K562 (cell line): ENCODE data around the gene NFKBIA. TPM values are rescaled to one million over a fixed set of nuclear protein-coding genes. Genes with fewer than 3 reads are reported as not detected.
A peak's percentile ranks its signal among the peaks of the same experiment; 100 is the strongest.

ENCODE experiments used
- ATAC-seq: fragments of 200-7000 bp; cut with Tn5 transposase; 3 replicates; pipeline ENCODE4 v1.9.1; 2020; ENCODE audit warnings: moderate library complexity
- BruUV-seq: library from RNA; stranded (reverse); fragments of 400-500 nt; replicated peaks from 2 replicates; lab custom pipeline; 2021; lab: Mats Ljungman, UMichigan
- CTCF ChIA-PET: fragments of 300-600 bp; formaldehyde crosslinking; extraction: SDS; loops from one replicate; lab custom pipeline; 2021; ENCODE audit warnings: low intra/inter-chr PET ratio; lab: Yijun Ruan, JAX
- POLR2A ChIA-PET: fragments of 300-600, 350-650 bp; sonication (Branson Sonifier 250); formaldehyde crosslinking; extraction: SDS; loops from one replicate; lab custom pipeline; 2021; ENCODE audit warnings: antibody characterized with exemption, inconsistent platforms; lab: Yijun Ruan, JAX
- DNase-seq, 4 experiments: peaks; one replicate each; pipeline versions ENCODE4 v3.0.0 to v3.0.0-alpha.2; 2011 to 2018; ENCODE audit warnings: low spot score in 3 of 4, mixed read lengths in 3 of 4; ENCODE audit errors: extremely low read depth in 1 of 4
- FAIRE-seq: peaks from 2 replicates; lab custom pipeline; 2011; peaks lifted over from hg19 to GRCh38; lab: Jason Lieb, UNC
- H2AFZ ChIP-seq: 2 replicates; pipeline ENCODE4 v1.6.0; 2011; ENCODE audit warnings: low read depth, low read length, control low read depth, inconsistent platforms
- H3K27ac ChIP-seq: fragments of 200-600 bp; 3 replicates; pipeline ENCODE4 v1.8.0; 2011; ENCODE audit warnings: low read depth, mild to moderate bottlenecking, control low read depth, inconsistent platforms, low read length, moderate library complexity, mixed read lengths; ENCODE audit errors: extremely low read depth
- H3K27me3 ChIP-seq, 2 experiments: fragments of 300-600 bp in 1 of 2; 2 replicates in 1 of 2; 3 replicates in 1 of 2; pipeline versions ENCODE4 v1.6.0 to v1.8.0; 2011; ENCODE audit warnings: inconsistent platforms in 2 of 2, low read length in 2 of 2, mild to moderate bottlenecking in 1 of 2, mixed read lengths in 1 of 2, moderate library complexity in 1 of 2; ENCODE audit not compliant: control insufficient read depth in 2 of 2, insufficient read depth in 2 of 2
- H3K36me3 ChIP-seq: fragments of 300-600 bp; 3 replicates; pipeline ENCODE4 v1.8.0; 2011; ENCODE audit warnings: mild to moderate bottlenecking, low read length, inconsistent platforms; ENCODE audit not compliant: control insufficient read depth, insufficient read depth
- H3K4me1 ChIP-seq, 2 experiments: fragments of 200-600 bp in 1 of 2; replicated peaks in 1 of 2; 2 replicates in 1 of 2; 3 replicates in 1 of 2; pipeline versions ENCODE4 v1.5.1 to v1.8.0; 2011; ENCODE audit warnings: inconsistent platforms in 2 of 2, low read length in 2 of 2, mild to moderate bottlenecking in 1 of 2, mixed read lengths in 1 of 2, moderate library complexity in 1 of 2; ENCODE audit not compliant: control insufficient read depth in 2 of 2, insufficient read depth in 2 of 2
- H3K4me2 ChIP-seq: 2 replicates; pipeline ENCODE4 v1.6.1; 2011; ENCODE audit warnings: low read length, control low read depth, inconsistent platforms, mixed read lengths; ENCODE audit not compliant: insufficient read depth
- H3K4me3 ChIP-seq: fragments of 200-600 bp; sonication (generic), shearing (Covaris generic); 2 replicates; pipeline ENCODE4 v1.5.1; 2016; ENCODE audit warnings: control low read depth, inconsistent platforms
- H3K79me2 ChIP-seq: fragments of 200-600 bp; 3 replicates; pipeline ENCODE4 v1.8.0; 2011; ENCODE audit warnings: low read length, inconsistent platforms; ENCODE audit not compliant: control insufficient read depth, insufficient read depth
- H3K9ac ChIP-seq, 2 experiments: 2 replicates each; pipeline versions ENCODE4 v1.6.0 to v1.6.1; 2011; ENCODE audit warnings: low read depth in 2 of 2, low read length in 2 of 2, control low read depth in 1 of 2, inconsistent platforms in 1 of 2, mild to moderate bottlenecking in 1 of 2, mixed read lengths in 1 of 2; ENCODE audit not compliant: insufficient read depth in 1 of 2
- H3K9me1 ChIP-seq: one replicate; pipeline ENCODE4 v1.6.0; 2011; ENCODE audit warnings: inconsistent platforms, mild to moderate bottlenecking, low read length, moderate library complexity; ENCODE audit not compliant: control insufficient read depth, insufficient read depth
- H3K9me3 ChIP-seq: replicated peaks from 2 replicates; pipeline ENCODE4 v1.5.1; 2011; ENCODE audit warnings: low read depth, low read length, inconsistent platforms; ENCODE audit not compliant: control insufficient read depth, insufficient read depth
- H4K20me1 ChIP-seq: replicated peaks from 2 replicates; pipeline ENCODE4 v1.6.1; 2011; ENCODE audit warnings: low read length, inconsistent platforms, mixed read lengths; ENCODE audit not compliant: control insufficient read depth, insufficient read depth
- ESRRA ChIP-seq: fragments of 450-650 bp; IDR thresholded peaks from 2 replicates; pipeline ENCODE4 v1.6.1; 2014; ENCODE audit warnings: low read depth, mild to moderate bottlenecking, moderate library complexity, borderline replicate concordance
- RAD21 ChIP-seq, 2 experiments: fragments of 250-450 bp in 1 of 2; fragments of 450-650 bp in 1 of 2; sonication (Bioruptor Pico) in 1 of 2; formaldehyde crosslinking in 1 of 2; IDR thresholded peaks in 1 of 2; conservative IDR thresholded peaks in 1 of 2; 2 replicates each; pipeline versions ENCODE4 v1.4.0 to v1.8.0; 2020 to 2022; ENCODE audit warnings: mild to moderate bottlenecking in 2 of 2, moderate library complexity in 1 of 2
- TFAP4 ChIP-seq: sonication (generic); formaldehyde crosslinking; IDR thresholded peaks from 2 replicates; pipeline ENCODE4 v1.8.0; 2022; ENCODE audit warnings: missing genetic modification reagents, mild to moderate bottlenecking, moderate library complexity, borderline replicate concordance
- ZFP36 ChIP-seq: fragments of 150-350 bp; IDR thresholded peaks from 2 replicates; pipeline ENCODE4 v1.6.1; 2018; ENCODE audit warnings: low read length, low read depth; ENCODE audit not compliant: partially characterized antibody
- ZNF57 ChIP-seq: fragments of 450-650 bp; formaldehyde crosslinking; IDR thresholded peaks from 2 replicates; pipeline ENCODE4 v1.4.0; 2020; ENCODE audit warnings: mild to moderate bottlenecking, moderate library complexity
- ZNF644 ChIP-seq: fragments of 200-800 bp; sonication (Bioruptor generic); IDR thresholded peaks from 2 replicates; pipeline ENCODE4 v1.6.1; 2016; ENCODE audit warnings: low read depth, missing genetic modification characterization, missing compliant biosample characterization
- WGBS: fragments of 100-300 bp; shearing (Covaris generic); methylation state at CpG from one replicate; pipeline ENCODE4 v1.1.6; 2016; ENCODE audit warnings: low coverage, mixed read lengths; ENCODE audit not compliant: insufficient coverage; ENCODE audit errors: missing lambda C conversion rate; 5-methylcytosine and 5-hydroxymethylcytosine counted together
- in situ Hi-C: fragments of 300-500 bp; cut with MboI; formaldehyde crosslinking; loops from 4 replicates; pipeline ENCODE4 v1.15.0; 2018; ENCODE audit warnings: inconsistent platforms, mixed read lengths
- intact Hi-C: fragments of 100-400 bp; cut with micrococcal nuclease; formaldehyde crosslinking; loops from 2 replicates; pipeline ENCODE4 v1.14.2; 2022
- polyA plus RNA-seq, 8 experiments: library from polyadenylated mRNA; depleted of rRNA in 4 of 8; stranded (reverse) in 5 of 8; unstranded in 3 of 8; fragments of >200 nt; fragmentation: Nextera tagmentation in 2 of 8; fragmentation: Illumina TruSeq in 1 of 8; extraction: Ambion mirVana in 2 of 8; extraction: Trizol in 1 of 8; gene quantifications; 2 replicates each; pipeline versions ENCODE4 v1.2.1 to v1.2.3, GENCODE V29; 2011 to 2014; ENCODE audit warnings: inconsistent platforms in 1 of 8, missing spikeins in 1 of 8
- total RNA-seq, 7 experiments: library from RNA; depleted of rRNA in 6 of 7; stranded (reverse); fragments of >200 nt in 6 of 7; fragmentation: Illumina TruSeq in 2 of 7; extraction: Trizol in 2 of 7; gene quantifications; 2 replicates each; pipeline versions ENCODE4 v1.2.1 to v1.2.3, GENCODE V29; 2011 to 2021; ENCODE audit warnings: low replicate concordance in 1 of 7
- TF ChIP-seq, protein P1 (sequence below): fragments of 450-650 bp; IDR thresholded peaks from 2 replicates; pipeline ENCODE4 v1.6.1; 2016; ENCODE audit warnings: missing biosample characterization, missing genetic modification characterization
- TF ChIP-seq, protein P2 (sequence below), 2 experiments: fragments of 450-650 bp; formaldehyde crosslinking in 1 of 2; IDR thresholded peaks; 2 replicates each; pipeline versions ENCODE4 v1.4.0 to v1.6.1; 2014 to 2020; ENCODE audit warnings: mild to moderate bottlenecking in 2 of 2, borderline replicate concordance in 1 of 2, low read depth in 1 of 2

Gene NFKBIA
- total and polyA plus RNA-seq, 9 of the 15 experiments (the other 6 are each of a cell fraction or from before 2014, with no cell fraction given): 6.9 to 31.8 (median 18.2) TPM

GRCh38 chr14:35384455-35385041, 20.0 kb downstream of the NFKBIA start:
- Histone ChIP-seq H2AFZ (peak overlapping the region; percentile 82), H3K4me2 (no peak overlapping the region), H3K9ac (peak overlapping the region in 1 of 2 experiments; percentile 83; a peak in 2 of 4 replicates), H3K9me3 (no peaks in the 10 kb centered on the region), H3K27me3 (no peaks in the 10 kb centered on the region), H3K9me1 (no peaks in the 10 kb centered on the region), H4K20me1 (no peaks in the 10 kb centered on the region), H3K36me3 (no peaks in the 10 kb centered on the region), H3K27ac (no peak overlapping the region), H3K4me1 (peaks cover 30 to 31% of the 10 kb centered on the region in 2 experiments; a peak in 4 of 5 replicates), H3K79me2 (no peaks in the 10 kb centered on the region), H3K4me3 (no peak overlapping the region)
- ChIA-PET CTCF (no interaction called here), POLR2A (interaction anchor here (1.5 to 3.3 kb wide), 2 partner anchors 8 to 16 kb away, joined by 4 to 16 read pairs; no protein-coding TSS in a partner anchor)
- 65% methylated on average over 10 of the region's 11 CpGs for WGBS
- intact Hi-C loops: no loop called here
- ATAC-seq: peak; percentile 63
- peak; percentile 26 for FAIRE-seq
- no TSS peak for BruUV-seq
- in situ Hi-C loops: no loop called here
- DNase-seq: peak in 1 of 4 experiments; percentile 56
- TF ChIP-seq, protein P1, sequence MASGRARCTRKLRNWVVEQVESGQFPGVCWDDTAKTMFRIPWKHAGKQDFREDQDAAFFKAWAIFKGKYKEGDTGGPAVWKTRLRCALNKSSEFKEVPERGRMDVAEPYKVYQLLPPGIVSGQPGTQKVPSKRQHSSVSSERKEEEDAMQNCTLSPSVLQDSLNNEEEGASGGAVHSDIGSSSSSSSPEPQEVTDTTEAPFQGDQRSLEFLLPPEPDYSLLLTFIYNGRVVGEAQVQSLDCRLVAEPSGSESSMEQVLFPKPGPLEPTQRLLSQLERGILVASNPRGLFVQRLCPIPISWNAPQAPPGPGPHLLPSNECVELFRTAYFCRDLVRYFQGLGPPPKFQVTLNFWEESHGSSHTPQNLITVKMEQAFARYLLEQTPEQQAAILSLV: no peak
- TF ChIP-seq TFAP4: 0 out of 2 replicates have a peak, but pooled peaks have one; percentile 16
- peak; percentile 27 to 56; a peak in 2 of 4 replicates for TF ChIP-seq RAD21 (CRISPR knock-in tag; conservative IDR thresholded peaks at IDR 0.05 in 1 of 2, IDR thresholded peaks at IDR 0.05 in 1 of 2)
- no peak for TF ChIP-seq ESRRA
- TF ChIP-seq, protein P2, sequence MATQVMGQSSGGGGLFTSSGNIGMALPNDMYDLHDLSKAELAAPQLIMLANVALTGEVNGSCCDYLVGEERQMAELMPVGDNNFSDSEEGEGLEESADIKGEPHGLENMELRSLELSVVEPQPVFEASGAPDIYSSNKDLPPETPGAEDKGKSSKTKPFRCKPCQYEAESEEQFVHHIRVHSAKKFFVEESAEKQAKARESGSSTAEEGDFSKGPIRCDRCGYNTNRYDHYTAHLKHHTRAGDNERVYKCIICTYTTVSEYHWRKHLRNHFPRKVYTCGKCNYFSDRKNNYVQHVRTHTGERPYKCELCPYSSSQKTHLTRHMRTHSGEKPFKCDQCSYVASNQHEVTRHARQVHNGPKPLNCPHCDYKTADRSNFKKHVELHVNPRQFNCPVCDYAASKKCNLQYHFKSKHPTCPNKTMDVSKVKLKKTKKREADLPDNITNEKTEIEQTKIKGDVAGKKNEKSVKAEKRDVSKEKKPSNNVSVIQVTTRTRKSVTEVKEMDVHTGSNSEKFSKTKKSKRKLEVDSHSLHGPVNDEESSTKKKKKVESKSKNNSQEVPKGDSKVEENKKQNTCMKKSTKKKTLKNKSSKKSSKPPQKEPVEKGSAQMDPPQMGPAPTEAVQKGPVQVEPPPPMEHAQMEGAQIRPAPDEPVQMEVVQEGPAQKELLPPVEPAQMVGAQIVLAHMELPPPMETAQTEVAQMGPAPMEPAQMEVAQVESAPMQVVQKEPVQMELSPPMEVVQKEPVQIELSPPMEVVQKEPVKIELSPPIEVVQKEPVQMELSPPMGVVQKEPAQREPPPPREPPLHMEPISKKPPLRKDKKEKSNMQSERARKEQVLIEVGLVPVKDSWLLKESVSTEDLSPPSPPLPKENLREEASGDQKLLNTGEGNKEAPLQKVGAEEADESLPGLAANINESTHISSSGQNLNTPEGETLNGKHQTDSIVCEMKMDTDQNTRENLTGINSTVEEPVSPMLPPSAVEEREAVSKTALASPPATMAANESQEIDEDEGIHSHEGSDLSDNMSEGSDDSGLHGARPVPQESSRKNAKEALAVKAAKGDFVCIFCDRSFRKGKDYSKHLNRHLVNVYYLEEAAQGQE (IDR thresholded peaks at IDR 0.05; ENCODE audit: borderline replicate concordance): peak; percentile 22; the same call in 1 of the 2 replicates
- TF ChIP-seq, protein P2 (CRISPR knock-in tag; IDR thresholded peaks at IDR 0.05; ENCODE audit: low read depth): no peak
- no peak for TF ChIP-seq ZNF57 (CRISPR knock-in tag)
- 0 out of 2 replicates have a peak, but pooled peaks have one; percentile 10 for TF ChIP-seq ZNF644 (tag)
- TF ChIP-seq ZFP36: peak; percentile 22
